HG02852 (cell line): ENCODE measurements around the gene PGLYRP2.
"Not testable (repeated sequence)": the region's sequence is repeated elsewhere in the genome, so short reads cannot be mapped to it uniquely, and the experiment has no call there.

Experiments used
- ATAC-seq: cut with Tn5 transposase; IDR thresholded peaks from one replicate; pipeline ENCODE4 v1.9.1; 2021; ENCODE audit warnings: mild to moderate bottlenecking, moderate library complexity; ENCODE audit not compliant: unreplicated experiment

The PGLYRP2 gene

GRCh38 chr19:15479391-15480345 lies at the start of gene PGLYRP2:
TSS of gene PGLYRP2 (minus strand) at chr19:15479501. CDS start at chr19:15479371, 130 bp downstream.
- ATAC-seq = no peak

GRCh38 chr19:15527705-15528104 lies 48.4 kb upstream of the PGLYRP2 start:
- no peak for ATAC-seq

- ATAC-seq = no peak
Measured at GRCh38 chr19:15526408-15526807, 47.1 kb upstream of the PGLYRP2 start.

GRCh38 chr19:15525291-15525690 lies 46.0 kb upstream of the PGLYRP2 start:
- no peak for ATAC-seq

GRCh38 chr19:15524781-15525180 lies 45.5 kb upstream of the PGLYRP2 start:
- no peak for ATAC-seq

- ATAC-seq = no peak
Measured at GRCh38 chr19:15519433-15519976, 40.2 kb upstream of the PGLYRP2 start.

- no peak for ATAC-seq
Measured at GRCh38 chr19:15517778-15518177, 38.5 kb upstream of the PGLYRP2 start.

GRCh38 chr19:15516363-15516762 lies 37.1 kb upstream of the PGLYRP2 start:
- ATAC-seq = no peak

GRCh38 chr19:15515227-15515625 lies 35.9 kb upstream of the PGLYRP2 start:
- ATAC-seq = not testable (repeated sequence)

GRCh38 chr19:15511671-15512424 lies 32.5 kb upstream of the PGLYRP2 start:
- ATAC-seq = no peak

- no peak for ATAC-seq
Measured at GRCh38 chr19:15508035-15508710, 28.9 kb upstream of the PGLYRP2 start, which contains the start of gene CYP4F22. TSS of gene CYP4F22 (plus strand) at chr19:15508525. CDS start at chr19:15525337, 16,812 bp downstream.

GRCh38 chr19:15507068-15508034 lies 28.1 kb upstream of the PGLYRP2 start:
- ATAC-seq = no peak

GRCh38 chr19:15506074-15506571 lies 26.8 kb upstream of the PGLYRP2 start:
- ATAC-seq = no peak

GRCh38 chr19:15502264-15502663 lies 23.0 kb upstream of the PGLYRP2 start:
- no peak for ATAC-seq

- no peak for ATAC-seq
Measured at GRCh38 chr19:15501596-15501995, 22.3 kb upstream of the PGLYRP2 start.

- ATAC-seq = no peak
Measured at GRCh38 chr19:15498910-15499309, 19.6 kb upstream of the PGLYRP2 start.

- ATAC-seq = no peak
Measured at GRCh38 chr19:15498156-15498858, 19.0 kb upstream of the PGLYRP2 start.

GRCh38 chr19:15495151-15495550 lies 15.8 kb upstream of the PGLYRP2 start:
- no peak for ATAC-seq
